DMS79 treated with DMSO at 0.1 percent for 48 hours (cell line): ENCODE results near the gene TWSG1.

Experiments used
- DNase-seq: peaks from one replicate; lab custom pipeline; 2025; lab: John Stamatoyannopoulos, UW

The TWSG1 gene

DNA sequence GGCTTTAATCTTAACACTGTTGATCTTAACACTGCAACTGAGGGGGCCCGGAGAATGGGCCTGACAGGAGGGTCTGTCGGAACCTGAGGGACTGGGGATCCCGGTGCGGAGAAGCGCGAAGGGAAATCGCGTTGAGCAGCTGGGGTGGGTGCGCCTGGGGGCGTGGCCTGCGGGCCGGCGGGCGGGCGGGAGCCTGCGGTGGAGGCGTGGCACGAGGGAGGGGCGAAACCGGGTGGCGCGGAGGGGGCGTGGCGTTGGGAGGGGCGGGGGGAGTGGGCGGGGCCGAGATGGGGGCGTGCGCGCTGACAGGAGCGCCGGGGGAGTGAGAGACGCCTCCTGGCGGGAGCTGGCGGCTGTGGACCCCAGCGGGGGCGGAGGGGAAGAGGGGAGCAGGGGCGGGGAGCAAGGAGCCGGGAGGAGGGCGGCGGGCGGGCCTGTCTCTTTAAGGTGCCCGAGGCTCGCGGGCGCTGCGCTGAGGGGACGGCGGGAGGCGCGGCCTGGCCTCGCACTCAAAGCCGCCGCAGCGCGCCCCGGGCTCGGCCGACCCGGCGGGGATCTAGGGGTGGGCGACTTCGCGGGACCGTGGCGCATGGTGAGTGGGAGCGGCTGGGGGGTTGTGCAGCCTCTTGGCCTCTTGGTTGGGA is at the start of gene TWSG1:
TSS of gene TWSG1 (plus strand) at position 445 of the 644 bp plus-strand sequence. CDS start 2,457 bp downstream, outside the sequence.
- peak; percentile 90 for DNase-seq

DNA sequence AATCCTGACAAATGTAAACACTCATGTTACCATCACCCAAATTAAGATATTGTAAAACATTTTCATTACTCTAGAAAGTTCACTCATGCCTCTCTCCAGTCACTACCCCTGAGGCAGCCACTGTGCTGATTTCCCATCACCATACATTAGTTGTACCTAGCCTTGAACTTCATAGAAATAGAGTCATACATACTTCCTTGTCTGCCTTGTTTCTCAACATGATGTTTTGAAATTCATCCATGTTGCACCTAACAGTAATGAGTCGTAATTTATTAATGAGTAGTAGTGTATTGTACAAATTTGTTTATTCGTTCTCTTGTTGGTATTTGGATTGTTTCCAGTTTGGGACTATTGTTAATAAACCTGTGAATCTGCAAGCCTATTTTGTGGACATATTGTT is 49.0 kb upstream of the TWSG1 start:
- no peak for DNase-seq

DNA sequence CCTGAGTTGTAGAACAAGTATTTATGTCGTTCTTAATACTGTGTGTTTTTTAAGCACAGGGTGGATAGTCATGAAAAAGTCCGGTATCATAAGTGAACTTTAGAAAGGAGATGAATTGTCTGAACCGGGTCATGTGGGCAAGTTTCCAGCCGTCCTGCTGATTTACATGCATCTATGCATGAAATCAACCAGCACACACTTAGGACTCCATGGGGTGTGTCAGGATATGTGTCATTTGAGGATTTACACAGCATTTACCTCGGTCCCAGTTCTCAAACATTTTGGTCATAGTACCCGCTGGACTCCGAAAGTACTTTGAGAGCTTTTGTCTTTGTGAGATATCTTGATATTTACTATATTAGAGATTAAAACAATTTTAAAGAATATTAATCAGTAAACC is 47.5 kb upstream of the TWSG1 start:
- DNase-seq = peak; percentile 45

DNA sequence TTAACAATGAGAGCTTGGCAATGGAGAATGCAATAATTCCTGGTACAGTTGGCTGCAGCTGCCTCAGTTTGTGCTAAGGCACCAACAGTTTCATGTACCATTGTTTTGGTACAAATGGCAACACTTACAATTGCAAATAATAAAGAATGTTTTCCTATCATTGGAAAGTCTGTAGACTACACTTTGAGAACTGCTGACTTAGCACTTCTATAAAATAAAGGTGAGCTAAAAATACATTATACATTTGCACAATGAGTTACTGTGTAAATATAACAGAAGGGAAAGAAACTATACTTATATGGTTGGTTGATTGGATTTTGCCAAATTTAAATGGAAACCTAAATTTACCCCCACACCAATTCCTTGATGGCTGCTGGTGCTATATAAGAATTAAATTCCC is 44.9 kb upstream of the TWSG1 start:
- no peak for DNase-seq

DNA sequence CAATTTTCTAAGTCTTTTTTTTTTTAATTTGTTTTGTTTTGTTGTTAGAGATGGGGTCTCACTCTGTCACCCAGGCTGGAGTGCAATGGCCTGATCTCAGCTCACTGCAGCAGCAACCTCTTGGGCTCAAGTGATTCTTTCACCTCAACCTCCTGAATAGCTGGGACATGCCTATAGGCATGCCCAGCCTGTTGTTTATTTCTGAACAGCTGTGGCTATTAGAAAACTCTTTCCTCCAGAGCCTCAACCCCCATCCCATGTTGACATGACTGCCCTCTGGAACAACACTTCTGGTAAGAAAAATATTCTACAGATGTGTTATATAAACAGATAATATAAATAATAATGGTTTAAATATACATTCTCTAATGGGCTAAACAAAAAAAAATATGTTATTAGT is 44.4 kb upstream of the TWSG1 start:
- no peak for DNase-seq

- DNase-seq = no peak
Measured at GRCh38 chr18:9292047-9292446, 42.5 kb upstream of the TWSG1 start.

- DNase-seq = no peak
Measured at GRCh38 chr18:9293948-9294347, 40.6 kb upstream of the TWSG1 start.

DNA sequence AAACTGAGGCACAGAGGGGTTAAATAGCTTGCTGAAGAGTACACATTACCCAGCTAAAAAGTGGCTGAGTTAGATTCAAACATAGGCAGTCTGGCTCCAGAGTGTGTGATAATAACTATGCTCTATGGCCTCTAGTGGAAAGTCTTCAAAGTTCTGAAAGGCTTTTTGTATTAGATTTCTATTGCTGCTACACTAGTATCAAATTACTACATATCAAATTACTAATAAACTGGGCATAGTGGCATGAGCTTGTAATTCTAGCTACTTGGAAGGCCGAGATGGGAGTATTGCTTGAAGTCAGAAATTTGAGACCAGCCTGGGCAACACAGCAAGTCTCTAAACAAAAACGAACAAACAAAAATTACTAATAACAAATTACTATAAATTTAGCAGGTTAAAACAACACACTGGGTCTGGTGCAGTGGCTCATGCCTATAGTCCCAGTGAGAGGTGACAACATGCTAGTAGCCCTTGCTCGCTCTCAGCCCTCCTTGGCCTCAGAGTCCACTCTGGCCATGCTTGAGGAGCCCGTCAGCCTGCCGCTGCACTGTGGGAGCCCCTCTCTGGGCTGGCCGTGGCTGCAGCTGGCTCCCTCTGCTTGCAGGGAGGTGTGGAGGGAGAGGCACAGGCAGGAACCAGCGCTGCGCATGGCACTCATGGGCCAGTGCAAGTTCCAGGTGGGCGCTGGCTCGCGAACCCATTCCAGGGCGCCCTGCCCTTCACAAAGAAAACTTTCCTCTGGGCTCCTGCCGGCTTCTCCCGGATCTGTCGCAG is 38.2 kb upstream of the TWSG1 start:
- DNase-seq = no peak

DNA sequence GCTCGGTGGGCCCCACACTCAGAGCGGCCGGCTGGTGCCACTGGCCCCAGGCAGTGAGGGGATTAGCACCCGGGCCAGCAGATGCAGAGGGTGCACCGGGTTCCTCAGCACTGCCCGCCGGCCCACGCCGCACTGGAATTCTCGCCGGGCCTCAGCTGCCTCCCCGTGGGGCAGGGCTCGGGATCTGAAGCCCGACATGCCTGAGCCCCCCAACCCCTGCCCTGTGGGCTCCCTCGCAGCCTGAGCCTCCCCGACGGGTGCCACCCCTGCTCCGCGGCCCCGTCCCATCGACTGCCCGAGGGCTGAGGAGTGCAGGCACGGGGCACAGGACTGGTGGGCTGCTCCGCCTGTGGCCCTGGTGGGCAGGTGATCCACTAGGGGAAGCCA is 37.6 kb upstream of the TWSG1 start:
- DNase-seq = no peak

DNA sequence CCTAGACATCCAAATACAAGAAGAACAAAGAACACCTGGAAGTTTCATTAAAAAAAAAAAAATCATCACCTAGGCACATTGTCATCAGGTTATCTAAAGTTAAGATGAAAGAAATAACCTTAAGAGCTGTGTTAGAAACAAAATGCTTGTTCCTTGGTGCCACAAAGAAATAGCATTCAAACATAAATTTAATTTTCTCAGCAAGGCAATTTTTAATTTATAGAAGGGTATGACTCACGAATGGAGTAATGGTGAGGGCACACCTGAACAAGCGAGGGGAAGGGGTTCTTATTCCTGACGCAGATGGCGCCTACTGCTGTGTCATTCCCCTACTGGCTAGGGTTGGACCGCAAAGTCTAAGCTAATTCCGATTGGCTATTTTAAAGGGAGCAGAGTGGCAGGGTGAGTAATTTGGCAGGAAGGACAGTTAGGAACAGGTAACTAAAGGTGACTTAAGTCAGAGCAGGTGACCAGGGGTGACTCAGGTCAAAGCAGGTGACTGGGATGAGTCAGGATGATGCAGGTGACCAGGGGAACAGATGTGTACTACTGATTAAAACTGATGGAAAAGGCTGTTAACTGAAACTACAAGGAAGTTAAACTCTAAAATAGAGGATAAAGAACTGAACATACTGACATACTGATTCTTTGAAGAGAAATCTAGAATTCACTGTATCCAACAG is 30.0 kb upstream of the TWSG1 start:
- DNase-seq = no peak

- DNase-seq = no peak
Measured at GRCh38 chr18:9319333-9319732, 15.2 kb upstream of the TWSG1 start.

DNA sequence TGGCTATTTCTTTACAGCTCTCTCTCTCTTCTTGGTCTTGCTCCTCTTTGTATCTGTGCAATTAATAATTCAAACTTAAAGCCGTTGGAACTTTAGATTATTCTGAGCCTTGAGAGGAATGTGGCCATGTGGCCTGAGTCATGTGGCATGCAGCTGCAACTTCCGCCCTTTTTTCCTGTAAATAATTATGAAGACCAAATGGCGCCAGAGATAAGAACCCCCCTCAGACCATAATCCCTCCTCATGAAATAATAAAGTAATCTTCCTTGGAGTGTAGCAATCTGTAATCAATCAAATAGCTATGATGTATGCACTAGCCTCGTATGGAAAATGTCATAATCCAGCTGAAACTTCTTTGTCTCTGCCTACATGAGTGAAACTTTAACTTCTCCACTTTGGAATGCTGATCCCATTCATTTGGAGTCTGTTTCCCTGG is 13.5 kb upstream of the TWSG1 start:
- no peak for DNase-seq

DNA sequence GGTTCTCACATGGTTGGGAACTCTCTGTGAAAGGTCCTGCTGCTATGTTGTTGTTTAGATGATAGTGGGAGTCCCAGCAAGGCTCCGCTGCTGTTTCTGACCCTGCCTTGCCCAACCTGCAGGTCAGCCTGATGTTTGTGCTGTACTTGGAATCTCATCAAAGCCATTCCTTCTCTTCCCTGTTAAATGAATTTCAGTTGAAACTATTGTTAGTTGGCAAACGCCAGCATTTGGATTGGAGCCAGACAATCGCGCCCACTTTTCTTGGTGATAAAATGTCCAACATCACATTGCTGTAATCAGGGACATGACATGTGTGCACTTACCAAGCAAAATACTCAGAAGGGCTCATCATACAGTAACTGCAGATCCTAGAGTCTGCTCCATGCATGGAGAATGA is 12.8 kb upstream of the TWSG1 start:
- no peak for DNase-seq

GRCh38 chr18:9322744-9323143 is 11.8 kb upstream of the TWSG1 start:
- no peak for DNase-seq

- no peak for DNase-seq
Measured at GRCh38 chr18:9323750-9324445, 10.7 kb upstream of the TWSG1 start.

- no peak for DNase-seq
Measured at GRCh38 chr18:9325716-9326115, 8.9 kb upstream of the TWSG1 start.

DNA sequence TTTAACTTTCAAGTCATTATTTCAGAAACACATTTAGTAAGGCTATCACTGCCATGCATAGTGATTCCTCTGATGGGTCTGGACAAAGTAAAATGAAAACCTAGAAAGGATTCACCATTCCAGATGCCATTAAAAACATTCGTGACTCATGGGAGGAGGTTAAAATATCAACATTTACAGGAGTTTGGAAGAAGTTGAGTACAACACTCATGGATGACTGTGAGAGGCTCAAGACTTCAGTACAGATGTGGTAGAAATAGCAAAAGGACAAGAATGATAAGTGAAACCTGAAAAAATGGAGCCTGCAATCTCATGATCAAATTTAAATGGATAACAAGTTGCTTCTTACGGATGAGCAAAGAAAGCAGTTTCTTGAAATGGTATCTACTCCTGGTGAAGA is 5.8 kb upstream of the TWSG1 start:
- no peak for DNase-seq

DNA sequence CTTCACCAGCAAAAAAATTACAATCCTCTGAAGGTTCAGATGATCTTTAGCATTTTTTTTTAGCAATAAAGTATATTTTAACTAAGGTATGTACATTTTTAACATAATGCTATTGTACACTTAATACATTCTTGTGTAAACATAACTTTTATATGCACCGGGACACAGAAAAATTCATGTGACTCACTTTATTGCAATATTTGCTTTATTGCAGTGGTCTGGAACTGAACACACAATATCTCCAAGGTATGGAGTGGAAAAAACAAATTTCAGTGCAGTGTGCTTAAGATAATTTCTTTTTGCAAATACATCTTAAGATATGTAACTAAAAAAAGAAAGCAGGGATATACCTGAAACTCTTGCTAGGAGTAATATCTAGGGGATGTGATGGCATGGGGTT is 5.1 kb upstream of the TWSG1 start:
- DNase-seq = no peak

DNA sequence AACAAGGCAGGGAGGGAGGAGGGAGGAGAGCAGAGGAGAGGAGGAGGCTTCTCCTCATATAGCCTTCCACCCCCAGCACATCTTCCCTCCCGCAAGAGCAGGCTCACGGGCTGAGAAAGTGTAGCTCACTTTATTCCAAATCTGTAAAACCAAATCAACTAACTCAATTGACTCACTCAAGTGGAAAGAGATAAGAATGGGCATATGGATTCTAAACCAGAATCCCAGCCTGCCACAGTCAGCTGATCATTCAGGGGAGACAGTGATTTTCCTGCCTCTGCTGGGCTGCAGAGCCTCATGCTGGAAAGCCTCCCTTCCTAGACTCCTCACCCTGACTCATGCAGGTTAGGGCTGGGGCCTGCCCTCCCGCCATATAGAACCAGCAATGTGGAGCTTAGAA is 4.2 kb upstream of the TWSG1 start:
- DNase-seq = no peak

GRCh38 chr18:9333441-9334328 is 888 bp upstream of the TWSG1 start:
- no peak for DNase-seq

GRCh38 chr18:9334973-9335696 is 562 bp downstream of the TWSG1 start:
- DNase-seq = peak; percentile 23
